Measurements from ENCODE around the gene EZH1. TPM values are rescaled to one million over a fixed set of nuclear protein-coding genes. Genes with fewer than 3 reads are reported as not detected.
A peak's percentile ranks its signal among the peaks of the same experiment; 100 is the strongest.

Gene EZH1
- total RNA-seq, 4 donors from 2014 or later = 31.5 to 89.5 (median 44.5) TPM

DNA sequence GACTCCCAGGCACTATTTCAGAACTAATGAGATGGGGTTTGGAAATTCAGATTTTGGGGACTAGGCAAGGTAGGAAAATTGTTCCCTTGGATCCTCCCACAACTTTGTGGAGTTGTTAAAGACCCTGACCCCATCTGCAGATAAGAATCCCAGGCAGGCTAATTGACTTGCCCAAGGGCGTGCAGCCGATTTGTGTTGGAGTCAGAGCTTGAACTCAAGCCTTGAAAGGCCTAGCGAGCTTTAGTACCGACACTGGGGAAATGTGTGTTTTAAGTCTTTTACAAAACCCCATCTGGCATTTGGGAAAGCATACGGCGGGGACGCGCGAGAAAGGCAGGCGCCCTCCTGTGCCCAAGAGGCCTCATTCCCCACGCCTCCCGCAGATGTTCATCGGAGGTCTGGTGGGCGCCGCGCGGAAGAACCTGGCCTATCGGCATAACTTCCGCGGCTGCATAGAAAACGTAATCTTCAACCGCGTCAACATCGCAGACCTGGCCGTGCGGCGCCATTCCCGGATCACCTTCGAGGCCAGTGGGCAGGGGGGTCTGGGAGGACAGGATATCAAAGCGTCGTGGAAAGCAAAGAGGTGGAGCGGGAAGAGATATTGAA lies 58.2 kb downstream of the EZH1 start:
- Histone ChIP-seq H3K27me3 (no peaks in the 10 kb centered on the region), H3K36me3 (no peaks in the 10 kb centered on the region), H3K4me3 (no peak overlapping the region), H3K9me3 (no peaks in the 10 kb centered on the region), H3K27ac (no peak overlapping the region), H3K4me1 (peaks cover 0 to 6% of the 10 kb centered on the region in 2 donors)
- no peak for TF ChIP-seq POLR2A (IDR thresholded peaks at IDR 0.05)
- TF ChIP-seq, protein P1, sequence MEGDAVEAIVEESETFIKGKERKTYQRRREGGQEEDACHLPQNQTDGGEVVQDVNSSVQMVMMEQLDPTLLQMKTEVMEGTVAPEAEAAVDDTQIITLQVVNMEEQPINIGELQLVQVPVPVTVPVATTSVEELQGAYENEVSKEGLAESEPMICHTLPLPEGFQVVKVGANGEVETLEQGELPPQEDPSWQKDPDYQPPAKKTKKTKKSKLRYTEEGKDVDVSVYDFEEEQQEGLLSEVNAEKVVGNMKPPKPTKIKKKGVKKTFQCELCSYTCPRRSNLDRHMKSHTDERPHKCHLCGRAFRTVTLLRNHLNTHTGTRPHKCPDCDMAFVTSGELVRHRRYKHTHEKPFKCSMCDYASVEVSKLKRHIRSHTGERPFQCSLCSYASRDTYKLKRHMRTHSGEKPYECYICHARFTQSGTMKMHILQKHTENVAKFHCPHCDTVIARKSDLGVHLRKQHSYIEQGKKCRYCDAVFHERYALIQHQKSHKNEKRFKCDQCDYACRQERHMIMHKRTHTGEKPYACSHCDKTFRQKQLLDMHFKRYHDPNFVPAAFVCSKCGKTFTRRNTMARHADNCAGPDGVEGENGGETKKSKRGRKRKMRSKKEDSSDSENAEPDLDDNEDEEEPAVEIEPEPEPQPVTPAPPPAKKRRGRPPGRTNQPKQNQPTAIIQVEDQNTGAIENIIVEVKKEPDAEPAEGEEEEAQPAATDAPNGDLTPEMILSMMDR (IDR thresholded peaks at IDR 0.05) = no peak
- intact Hi-C loops (cut with DNase I; ENCODE audit: low total_unique reads) = no loop called here
- no peak for DNase-seq

DNA sequence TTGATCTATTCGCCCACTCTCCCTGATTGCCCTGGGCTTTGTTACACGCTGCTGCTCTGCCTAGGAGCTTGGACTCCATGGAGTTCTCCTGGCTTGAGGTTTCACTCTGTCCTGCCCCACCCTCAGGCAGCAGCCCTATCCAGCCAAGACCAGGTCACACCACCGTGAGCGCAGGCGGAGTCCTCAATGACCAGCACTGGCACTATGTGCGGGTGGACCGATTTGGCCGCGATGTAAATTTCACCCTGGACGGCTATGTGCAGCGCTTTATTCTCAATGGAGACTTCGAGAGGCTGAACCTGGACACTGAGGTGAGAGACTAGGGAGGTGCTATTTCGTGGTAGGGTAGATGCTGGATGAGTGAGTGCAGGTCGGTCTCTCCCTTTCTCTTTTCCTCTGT lies 59.0 kb downstream of the EZH1 start:
- no peaks in the 10 kb centered on the region for H3K36me3 ChIP-seq
- no peak overlapping the region for H3K27ac ChIP-seq
- TF ChIP-seq, protein P1 (IDR thresholded peaks at IDR 0.05) = no peak
- TF ChIP-seq POLR2A (IDR thresholded peaks at IDR 0.05) = no peak
- peaks cover 0 to 6% of the 10 kb centered on the region in 2 donors for H3K4me1 ChIP-seq
- H3K9me3 ChIP-seq = no peaks in the 10 kb centered on the region
- no peak for DNase-seq
- intact Hi-C loops (cut with DNase I; ENCODE audit: low total_unique reads) = no loop called here
- H3K4me3 ChIP-seq = no peak overlapping the region
- H3K27me3 ChIP-seq = no peaks in the 10 kb centered on the region

DNA sequence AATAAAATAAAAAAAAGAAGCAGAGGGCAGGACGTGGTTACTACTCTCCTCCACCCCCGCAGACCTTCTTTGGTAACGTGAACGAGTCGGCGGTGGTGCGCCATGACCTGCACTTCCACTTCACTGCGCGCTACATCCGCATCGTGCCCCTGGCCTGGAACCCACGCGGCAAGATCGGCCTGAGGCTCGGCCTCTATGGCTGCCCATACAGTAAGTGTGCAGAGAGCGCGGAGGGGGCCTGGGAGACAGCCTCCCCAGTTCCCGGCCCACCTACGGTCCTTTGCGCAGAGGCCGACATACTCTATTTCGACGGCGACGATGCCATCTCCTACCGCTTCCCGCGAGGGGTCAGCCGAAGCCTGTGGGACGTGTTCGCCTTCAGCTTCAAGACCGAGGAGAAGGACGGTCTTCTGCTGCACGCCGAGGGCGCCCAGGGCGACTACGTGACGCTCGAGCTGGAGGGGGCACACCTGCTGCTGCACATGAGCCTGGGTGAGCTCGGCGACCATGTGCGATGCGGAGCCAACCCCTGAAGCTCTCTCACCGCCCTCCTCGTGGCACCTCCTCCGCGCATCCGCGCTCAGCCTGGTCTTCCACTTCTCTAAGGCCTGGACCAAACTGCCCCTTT lies 59.8 kb downstream of the EZH1 start:
- no peak overlapping the region for H3K27ac ChIP-seq
- no peak for TF ChIP-seq POLR2A (IDR thresholded peaks at IDR 0.05)
- TF ChIP-seq, protein P1 (IDR thresholded peaks at IDR 0.05) = no peak
- no peaks in the 10 kb centered on the region for H3K27me3 ChIP-seq
- peaks cover 0 to 6% of the 10 kb centered on the region in 2 donors for H3K4me1 ChIP-seq
- intact Hi-C loops (cut with DNase I; ENCODE audit: low total_unique reads) = no loop called here
- no peaks in the 10 kb centered on the region for H3K9me3 ChIP-seq
- no peak overlapping the region for H3K4me3 ChIP-seq
- DNase-seq = no peak
- H3K36me3 ChIP-seq = no peaks in the 10 kb centered on the region

DNA sequence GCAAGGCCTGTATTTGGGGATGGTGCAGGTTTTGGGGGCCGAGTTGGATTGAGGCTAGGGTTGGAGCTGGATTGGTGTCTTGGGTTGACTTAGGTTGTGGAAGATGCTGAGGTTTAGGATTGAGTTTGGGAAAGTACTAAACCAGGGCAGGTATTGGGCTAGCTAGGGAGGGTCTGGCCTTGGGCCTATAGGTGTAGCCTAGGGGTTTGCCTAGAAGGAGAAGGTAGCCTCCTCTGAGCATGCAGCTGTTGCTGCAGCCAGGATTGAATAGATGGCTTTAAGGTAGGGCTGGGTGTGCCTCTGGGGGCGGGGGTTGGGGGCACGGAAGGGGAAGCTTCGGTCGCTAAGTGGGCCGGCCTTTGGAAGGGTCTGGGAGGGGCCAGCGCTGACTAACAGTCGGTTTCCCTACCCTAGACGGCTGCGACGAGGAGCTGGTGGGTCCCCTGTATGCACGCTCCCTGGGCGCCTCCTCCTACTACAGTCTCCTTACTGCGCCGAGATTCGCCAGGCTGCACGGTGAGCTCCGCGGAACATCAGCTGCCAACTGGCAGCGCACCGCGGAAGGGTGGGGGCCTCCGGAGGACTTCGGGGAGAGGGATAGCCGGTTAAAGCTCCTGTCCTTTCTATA lies 61.3 kb downstream of the EZH1 start:
- peaks cover 3 to 16% of the 10 kb centered on the region in 2 donors for H3K4me1 ChIP-seq
- TF ChIP-seq POLR2A (IDR thresholded peaks at IDR 0.05) = no peak
- TF ChIP-seq, protein P1 (IDR thresholded peaks at IDR 0.05) = no peak

More for the DNA sequence above, 61.3 kb downstream of the EZH1 start:
- Histone ChIP-seq H3K27me3 (no peaks in the 10 kb centered on the region), H3K27ac (peak overlapping the region; percentile 96 to 97), H3K4me3 (peak overlapping the region; percentile 48 to 56), H3K9me3 (no peaks in the 10 kb centered on the region), H3K36me3 (no peaks in the 10 kb centered on the region)
- intact Hi-C loops (cut with DNase I; ENCODE audit: low total_unique reads) = no loop called here
- DNase-seq = peak; percentile 60 to 68

All from uterus (tissue), 4 donors.